GM12874 (cell line): ENCODE measurements around the gene RRAD.

ENCODE experiments used
- TF ChIP-seq, protein P1 (sequence below): IDR thresholded peaks from 2 replicates; pipeline ENCODE4 v1.5.1; 2011; ENCODE audit warnings: low read depth, mild to moderate bottlenecking, control low read depth, low read length, moderate library complexity; ENCODE audit not compliant: insufficient read depth

The RRAD gene

GRCh38 chr16:66961065-66961744 lies 35.9 kb upstream of the RRAD start, which contains the start of gene CES3:
TSS of gene CES3 (plus strand) at chr16:66961266. CDS start at chr16:66961308, 42 bp downstream.
- TF ChIP-seq, protein P1, sequence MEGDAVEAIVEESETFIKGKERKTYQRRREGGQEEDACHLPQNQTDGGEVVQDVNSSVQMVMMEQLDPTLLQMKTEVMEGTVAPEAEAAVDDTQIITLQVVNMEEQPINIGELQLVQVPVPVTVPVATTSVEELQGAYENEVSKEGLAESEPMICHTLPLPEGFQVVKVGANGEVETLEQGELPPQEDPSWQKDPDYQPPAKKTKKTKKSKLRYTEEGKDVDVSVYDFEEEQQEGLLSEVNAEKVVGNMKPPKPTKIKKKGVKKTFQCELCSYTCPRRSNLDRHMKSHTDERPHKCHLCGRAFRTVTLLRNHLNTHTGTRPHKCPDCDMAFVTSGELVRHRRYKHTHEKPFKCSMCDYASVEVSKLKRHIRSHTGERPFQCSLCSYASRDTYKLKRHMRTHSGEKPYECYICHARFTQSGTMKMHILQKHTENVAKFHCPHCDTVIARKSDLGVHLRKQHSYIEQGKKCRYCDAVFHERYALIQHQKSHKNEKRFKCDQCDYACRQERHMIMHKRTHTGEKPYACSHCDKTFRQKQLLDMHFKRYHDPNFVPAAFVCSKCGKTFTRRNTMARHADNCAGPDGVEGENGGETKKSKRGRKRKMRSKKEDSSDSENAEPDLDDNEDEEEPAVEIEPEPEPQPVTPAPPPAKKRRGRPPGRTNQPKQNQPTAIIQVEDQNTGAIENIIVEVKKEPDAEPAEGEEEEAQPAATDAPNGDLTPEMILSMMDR = peak; percentile 92

DNA sequence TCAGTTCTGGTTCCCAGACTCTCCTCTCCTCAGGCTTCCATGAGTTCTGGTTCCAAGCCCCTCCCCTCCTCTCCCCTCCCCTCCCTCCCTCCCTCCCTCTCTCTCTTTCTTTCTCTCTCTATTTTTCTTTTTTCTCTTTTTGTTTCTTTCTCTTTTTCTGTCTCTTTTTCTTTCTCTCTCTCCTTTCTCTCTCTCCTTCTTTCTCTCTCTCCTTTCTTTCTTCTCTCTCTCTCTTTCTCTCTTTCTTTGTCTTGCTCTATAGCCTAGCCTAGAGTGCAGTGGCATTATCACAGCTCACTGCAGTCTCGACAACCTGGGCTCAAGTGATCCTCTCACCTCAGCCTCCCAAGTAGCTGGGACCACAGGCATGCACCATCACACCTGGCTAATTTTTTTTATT lies 34.9 kb upstream of the RRAD start:
- TF ChIP-seq, protein P1 = no peak

DNA sequence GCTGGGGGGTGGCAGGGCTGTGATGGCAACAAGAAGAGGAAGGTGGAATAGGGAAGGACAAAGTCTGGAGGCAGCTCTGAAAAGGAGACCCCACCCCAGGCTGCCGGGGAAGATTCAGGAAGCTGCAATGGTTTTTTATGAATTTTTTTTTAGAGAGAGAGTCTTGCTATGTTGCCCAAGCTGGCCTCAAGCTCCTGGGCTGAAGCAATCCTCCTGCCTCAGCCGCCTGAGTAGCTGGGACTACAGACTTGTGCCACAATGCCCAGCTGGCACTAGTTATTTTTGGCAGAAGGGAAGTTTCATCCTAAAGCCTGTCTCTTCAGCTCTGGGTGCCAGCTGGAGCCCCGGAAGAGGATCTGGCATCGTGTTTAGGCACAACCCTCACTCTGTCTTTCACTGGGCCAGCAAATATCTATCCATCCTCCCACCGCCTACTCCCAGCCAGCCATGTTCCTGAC lies 34.4 kb upstream of the RRAD start:
- TF ChIP-seq, protein P1 = no peak

- TF ChIP-seq, protein P1 = no peak
These were observed 33.7 kb upstream of the RRAD start for GRCh38 chr16:66958857-66959703.

GRCh38 chr16:66954097-66954659 lies 28.8 kb upstream of the RRAD start:
- TF ChIP-seq, protein P1 = peak; percentile 75

- TF ChIP-seq, protein P1 = no peak
These were observed 28.2 kb upstream of the RRAD start for GRCh38 chr16:66953462-66954096.
